Astrocyte (in vitro differentiated cells and primary cell): Measurements from ENCODE around the gene ZFHX3. TPM values are rescaled to one million over a fixed set of nuclear protein-coding genes. Genes with fewer than 3 reads are reported as not detected.
A peak's percentile ranks its signal among the peaks of the same experiment; 100 is the strongest.

ENCODE experiments used
- DNase-seq: peaks from one replicate; pipeline ENCODE4 v3.0.0-alpha.2; 2010; ENCODE audit warnings: low read depth
- FAIRE-seq: peaks from 2 replicates; lab custom pipeline; 2011; peaks lifted over from hg19 to GRCh38; lab: Jason Lieb, UNC
- H2AFZ ChIP-seq: 2 replicates; pipeline ENCODE4 v1.6.0; 2012; ENCODE audit warnings: low read depth, low read length, inconsistent platforms
- H3K27ac ChIP-seq: 2 replicates; pipeline ENCODE4 v1.5.1; 2011; ENCODE audit warnings: low read depth, low read length, inconsistent platforms
- H3K27me3 ChIP-seq: 2 replicates; pipeline ENCODE4 v1.6.0; 2011; ENCODE audit warnings: low read length, inconsistent platforms; ENCODE audit not compliant: insufficient read depth
- H3K36me3 ChIP-seq: 2 replicates; pipeline ENCODE4 v1.5.1; 2011; ENCODE audit warnings: low read length, inconsistent platforms; ENCODE audit not compliant: insufficient read depth
- H3K4me1 ChIP-seq: 2 replicates; pipeline ENCODE4 v1.5.1; 2011; ENCODE audit warnings: low read length, inconsistent platforms; ENCODE audit not compliant: insufficient read depth
- H3K4me2 ChIP-seq: 2 replicates; pipeline ENCODE4 v1.6.0; 2012; ENCODE audit warnings: low read length, inconsistent platforms
- H3K4me3 ChIP-seq: 2 replicates; pipeline ENCODE4 v1.5.1; 2011; ENCODE audit warnings: low read depth, mild to moderate bottlenecking, low read length, inconsistent platforms; ENCODE audit not compliant: insufficient read depth
- H3K79me2 ChIP-seq: 2 replicates; pipeline ENCODE4 v1.6.0; 2012; ENCODE audit warnings: mild to moderate bottlenecking, low read length, inconsistent platforms; ENCODE audit not compliant: insufficient read depth
- H3K9ac ChIP-seq: 2 replicates; pipeline ENCODE4 v1.6.0; 2012; ENCODE audit warnings: mild to moderate bottlenecking, low read length, inconsistent platforms
- H3K9me3 ChIP-seq: 2 replicates; pipeline ENCODE4 v1.5.1; 2012; ENCODE audit warnings: low read depth, mild to moderate bottlenecking, low read length, inconsistent platforms; ENCODE audit not compliant: insufficient read depth
- H4K20me1 ChIP-seq: 2 replicates; pipeline ENCODE4 v1.6.0; 2012; ENCODE audit warnings: low read length, inconsistent platforms; ENCODE audit not compliant: insufficient read depth
- H3K27ac Mint-ChIP-seq: one replicate; pipeline ENCODE4 v1.8.0; 2021; ENCODE audit warnings: mild to moderate bottlenecking, mixed read lengths; ENCODE audit not compliant: unreplicated experiment
- H3K27me3 Mint-ChIP-seq: one replicate; pipeline ENCODE4 v1.8.0; 2021; ENCODE audit warnings: low read depth, mixed read lengths; ENCODE audit not compliant: unreplicated experiment
- H3K36me3 Mint-ChIP-seq: one replicate; pipeline ENCODE4 v1.8.0; 2021; ENCODE audit warnings: low read depth, mixed read lengths; ENCODE audit not compliant: unreplicated experiment
- H3K4me1 Mint-ChIP-seq: one replicate; pipeline ENCODE4 v1.8.0; 2021; ENCODE audit warnings: low read depth, mixed read lengths; ENCODE audit not compliant: unreplicated experiment
- H3K4me3 Mint-ChIP-seq: one replicate; pipeline ENCODE4 v1.8.0; 2021; ENCODE audit warnings: mild to moderate bottlenecking, moderate library complexity, mixed read lengths; ENCODE audit not compliant: unreplicated experiment
- H3K9me3 Mint-ChIP-seq: one replicate; pipeline ENCODE4 v1.8.0; 2021; ENCODE audit warnings: mild to moderate bottlenecking, mixed read lengths; ENCODE audit not compliant: unreplicated experiment
- CTCF ChIP-seq: IDR thresholded peaks from 2 replicates; pipeline ENCODE4 v1.5.1; 2011; ENCODE audit warnings: low read depth, mild to moderate bottlenecking, inconsistent platforms, low read length, moderate library complexity; ENCODE audit not compliant: insufficient read depth
- EZH2 ChIP-seq: IDR thresholded peaks from 2 replicates; pipeline ENCODE4 v1.6.1; 2012; ENCODE audit warnings: mild to moderate bottlenecking, low read length, inconsistent platforms; ENCODE audit not compliant: insufficient read depth
- total RNA-seq: library from RNA; stranded (reverse); gene quantifications from 2 replicates; pipeline ENCODE4 v1.2.1, GENCODE V29; 2021

ZFHX3 gene
- total RNA-seq, 1 donor from 2014 or later: 19.7 TPM

GRCh38 chr16:72862090-72862489, 185.8 kb downstream of the ZFHX3 start:
- no peaks in the 10 kb centered on the region for H3K9me3 Mint-ChIP-seq
- no peak overlapping the region for H3K4me3 ChIP-seq
- no peaks in the 10 kb centered on the region for H3K27me3 Mint-ChIP-seq
- H3K9ac ChIP-seq: no peak overlapping the region
- FAIRE-seq (no peak), DNase-seq (no peak)
- no peak overlapping the region for H3K27ac Mint-ChIP-seq
- TF ChIP-seq CTCF: no peak
- no peak for TF ChIP-seq EZH2
- H3K4me1 ChIP-seq: peaks cover 16% of the 10 kb centered on the region
- no peaks in the 10 kb centered on the region for H3K4me1 Mint-ChIP-seq
- peaks cover 24% of the 10 kb centered on the region for H3K36me3 Mint-ChIP-seq
- no peak overlapping the region for H2AFZ ChIP-seq
- peaks cover 4% of the 10 kb centered on the region for H4K20me1 ChIP-seq
- no peak overlapping the region for H3K4me2 ChIP-seq
- no peaks in the 10 kb centered on the region for H3K36me3 ChIP-seq
- H3K9me3 ChIP-seq: no peaks in the 10 kb centered on the region
- H3K27me3 ChIP-seq: no peaks in the 10 kb centered on the region
- H3K27ac ChIP-seq: no peak overlapping the region
- no peak overlapping the region for H3K4me3 Mint-ChIP-seq
- H3K79me2 ChIP-seq: peaks cover 21% of the 10 kb centered on the region

- Histone ChIP-seq H3K9me3 (no peaks in the 10 kb centered on the region), H3K27me3 (no peaks in the 10 kb centered on the region), H3K9ac (no peak overlapping the region), H3K79me2 (peaks cover 33% of the 10 kb centered on the region), H2AFZ (no peak overlapping the region), H3K4me1 (peaks cover 16% of the 10 kb centered on the region), H3K27ac (no peak overlapping the region), H3K4me2 (no peak overlapping the region), H4K20me1 (peaks cover 11% of the 10 kb centered on the region), H3K36me3 (no peaks in the 10 kb centered on the region), H3K4me3 (no peak overlapping the region)
- no peak overlapping the region for H3K4me3 Mint-ChIP-seq
- no peaks in the 10 kb centered on the region for H3K4me1 Mint-ChIP-seq
- H3K36me3 Mint-ChIP-seq: peaks cover 19% of the 10 kb centered on the region
- TF ChIP-seq EZH2 (no peak), CTCF (no peak)
- H3K27me3 Mint-ChIP-seq: no peaks in the 10 kb centered on the region
- H3K9me3 Mint-ChIP-seq: no peaks in the 10 kb centered on the region
- H3K27ac Mint-ChIP-seq: no peak overlapping the region
- DNase-seq (no peak), FAIRE-seq (no peak)
These were observed 187.0 kb downstream of the ZFHX3 start for GRCh38 chr16:72860726-72861562.

GRCh38 chr16:72859581-72859980, 188.3 kb downstream of the ZFHX3 start:
- Histone ChIP-seq H3K4me2 (peak overlapping the region; percentile 75), H3K4me1 (peaks cover 16% of the 10 kb centered on the region), H3K9me3 (no peaks in the 10 kb centered on the region), H3K9ac (peak overlapping the region; percentile 63), H3K36me3 (no peaks in the 10 kb centered on the region), H3K27ac (no peak overlapping the region), H3K79me2 (peaks cover 37% of the 10 kb centered on the region), H2AFZ (no peak overlapping the region), H3K4me3 (no peak overlapping the region), H4K20me1 (peaks cover 11% of the 10 kb centered on the region), H3K27me3 (no peaks in the 10 kb centered on the region)
- Mint-ChIP-seq H3K4me1 (no peaks in the 10 kb centered on the region), H3K27me3 (no peaks in the 10 kb centered on the region), H3K9me3 (no peaks in the 10 kb centered on the region), H3K27ac (no peak overlapping the region), H3K4me3 (no peak overlapping the region), H3K36me3 (peaks cover 11% of the 10 kb centered on the region)
- DNase-seq (no peak), FAIRE-seq (no peak)
- no peak for TF ChIP-seq EZH2
- TF ChIP-seq CTCF: no peak
